GM21825 (cell line): ENCODE results near the gene TFPI.
"Not testable (repeated sequence)": the region's sequence is repeated elsewhere in the genome, so short reads cannot be mapped to it uniquely, and the experiment has no call there.

ENCODE experiments used
- ATAC-seq: cut with Tn5 transposase; IDR thresholded peaks from one replicate; pipeline ENCODE4 v1.9.1; 2021; ENCODE audit warnings: mild to moderate bottlenecking, moderate library complexity; ENCODE audit not compliant: unreplicated experiment

Gene TFPI

DNA sequence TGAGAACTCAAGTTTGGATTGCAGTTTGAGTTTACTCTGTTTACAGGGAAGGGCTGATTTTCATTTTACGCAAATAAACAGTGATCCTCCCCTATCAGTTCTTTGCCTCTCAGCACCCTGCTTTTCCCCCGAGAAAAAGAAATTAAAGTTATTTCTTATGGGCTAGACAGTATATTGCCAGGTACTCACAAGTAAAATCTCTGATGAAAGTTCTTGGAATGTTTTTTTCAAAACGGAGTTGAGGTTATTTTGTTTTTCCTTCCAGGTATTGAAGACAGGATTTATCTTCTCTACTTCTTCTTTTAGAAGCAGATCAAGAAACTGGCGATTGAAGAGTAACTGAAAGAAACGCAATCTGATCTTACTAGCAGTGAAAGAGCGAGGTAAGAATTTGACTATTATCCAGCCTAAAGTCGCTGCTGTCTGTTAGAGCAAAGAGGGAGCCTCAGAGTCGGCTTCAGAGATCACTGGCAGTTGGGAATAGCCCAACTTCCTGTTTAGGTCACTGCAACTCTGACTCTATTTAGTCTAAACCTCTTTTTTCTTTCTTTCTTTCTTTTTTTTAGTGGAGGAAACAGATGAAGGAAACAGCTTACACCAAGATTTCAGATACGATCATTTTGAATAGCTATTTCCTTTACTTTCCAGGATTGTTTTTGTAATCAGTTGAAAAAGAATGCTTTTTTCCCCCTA, at the start of gene TFPI:
TSS of gene TFPI (minus strand) at position 425 of the 693 bp plus-strand sequence. CDS start 50,667 bp downstream, outside the sequence.
- ATAC-seq = no peak

DNA sequence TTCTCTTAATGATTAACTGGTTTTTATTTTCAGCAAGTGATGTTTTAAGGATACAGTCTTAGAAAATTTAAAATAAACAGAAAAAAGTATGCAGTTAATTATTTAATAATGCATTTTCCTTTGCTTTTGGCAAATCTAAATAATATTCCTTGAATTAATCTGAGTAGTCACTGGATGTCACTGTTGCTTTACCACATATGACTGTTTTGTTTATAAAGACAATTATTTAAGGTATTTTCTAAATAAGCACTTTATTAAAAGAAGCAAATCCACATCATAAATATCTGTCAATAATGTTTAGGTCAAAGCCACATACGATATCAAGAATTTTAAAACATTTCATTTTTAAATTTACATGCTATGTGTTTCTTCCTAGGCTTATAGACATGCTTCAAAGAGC, 40.6 kb upstream of the TFPI start:
- no peak for ATAC-seq

DNA sequence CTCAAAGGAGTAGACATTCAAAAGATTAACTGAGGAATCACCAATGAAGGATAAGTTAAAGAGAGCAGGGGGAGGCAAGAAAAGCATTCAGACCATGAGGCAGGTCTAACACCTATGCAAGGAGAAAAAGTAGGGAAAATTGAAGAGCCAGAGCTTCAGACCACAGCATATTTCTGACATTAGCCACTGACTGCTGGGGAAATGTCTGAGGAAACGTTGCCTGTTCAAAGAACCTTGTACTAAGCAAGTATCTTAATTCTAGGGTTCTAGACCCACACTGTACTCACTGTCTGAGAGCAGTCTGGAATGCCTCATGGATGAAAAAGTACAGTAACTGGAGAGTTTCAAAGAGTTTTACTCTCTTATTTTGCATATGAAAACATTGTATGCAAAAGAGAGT, 39.5 kb upstream of the TFPI start:
- ATAC-seq = no peak

DNA sequence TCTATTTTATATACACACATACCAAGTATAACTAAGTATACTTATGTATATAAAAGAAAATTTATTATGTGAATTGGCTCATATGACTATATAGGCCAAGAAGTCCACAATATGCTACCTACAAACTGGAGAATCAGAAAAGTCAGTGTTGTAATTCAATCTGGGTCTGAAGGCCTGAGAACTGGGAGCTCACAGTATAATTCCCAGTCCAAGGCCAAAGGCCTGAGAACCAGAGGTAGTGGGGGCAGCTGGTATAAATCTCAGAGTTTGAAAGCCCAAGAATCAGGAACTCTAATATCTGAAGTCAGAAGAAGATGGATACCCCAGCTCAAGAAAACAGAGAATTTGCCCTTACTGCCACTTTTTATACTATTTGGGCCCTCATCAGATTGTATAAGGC, 38.9 kb upstream of the TFPI start:
- ATAC-seq = no peak

DNA sequence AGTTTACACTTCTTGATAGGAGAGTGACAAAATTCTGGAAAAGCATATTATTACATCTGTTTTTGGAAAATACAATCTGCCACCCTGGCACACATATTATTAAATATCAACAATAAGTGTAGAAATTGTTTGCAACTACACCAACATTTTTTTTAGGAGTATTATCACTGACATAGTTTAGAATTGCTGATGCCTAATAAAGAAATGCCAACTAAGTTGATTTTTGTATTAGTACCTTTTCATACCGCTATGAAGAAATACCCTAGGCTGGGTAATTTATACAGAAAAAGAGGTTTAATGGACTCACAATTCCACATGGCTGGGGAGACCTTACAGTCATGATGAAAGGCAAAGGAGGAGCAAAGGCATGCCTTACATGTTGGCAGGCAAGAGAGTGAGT, 35.9 kb upstream of the TFPI start:
- no peak for ATAC-seq

DNA sequence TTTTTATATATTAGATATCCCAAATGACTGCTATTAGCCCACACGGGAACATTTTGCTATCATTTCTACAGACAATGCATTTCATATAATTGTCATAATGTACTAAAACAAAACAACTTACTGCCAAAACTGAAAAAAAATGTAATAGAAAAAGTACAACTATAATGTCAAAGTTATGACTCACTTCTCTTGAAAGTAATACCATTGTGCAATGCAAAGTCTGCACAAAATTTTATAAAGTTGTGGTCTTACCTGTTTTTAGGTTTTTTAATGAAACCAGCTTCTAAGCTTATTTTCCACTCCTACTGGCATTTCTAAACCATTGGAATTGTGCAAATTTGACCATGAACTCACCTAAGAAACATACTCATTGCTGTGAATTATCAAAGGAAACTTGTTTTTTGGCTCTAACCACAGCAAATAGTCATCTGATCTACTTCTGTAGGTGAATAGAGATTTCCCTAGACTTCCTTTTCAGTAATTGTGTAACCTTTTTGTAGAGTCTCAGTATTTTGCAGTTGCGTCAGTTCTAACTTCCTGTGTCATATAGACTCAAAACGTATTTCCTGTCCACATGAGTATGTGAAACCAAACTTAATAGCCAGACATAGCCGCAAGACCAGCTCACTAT, 31.9 kb upstream of the TFPI start:
- ATAC-seq = no peak

DNA sequence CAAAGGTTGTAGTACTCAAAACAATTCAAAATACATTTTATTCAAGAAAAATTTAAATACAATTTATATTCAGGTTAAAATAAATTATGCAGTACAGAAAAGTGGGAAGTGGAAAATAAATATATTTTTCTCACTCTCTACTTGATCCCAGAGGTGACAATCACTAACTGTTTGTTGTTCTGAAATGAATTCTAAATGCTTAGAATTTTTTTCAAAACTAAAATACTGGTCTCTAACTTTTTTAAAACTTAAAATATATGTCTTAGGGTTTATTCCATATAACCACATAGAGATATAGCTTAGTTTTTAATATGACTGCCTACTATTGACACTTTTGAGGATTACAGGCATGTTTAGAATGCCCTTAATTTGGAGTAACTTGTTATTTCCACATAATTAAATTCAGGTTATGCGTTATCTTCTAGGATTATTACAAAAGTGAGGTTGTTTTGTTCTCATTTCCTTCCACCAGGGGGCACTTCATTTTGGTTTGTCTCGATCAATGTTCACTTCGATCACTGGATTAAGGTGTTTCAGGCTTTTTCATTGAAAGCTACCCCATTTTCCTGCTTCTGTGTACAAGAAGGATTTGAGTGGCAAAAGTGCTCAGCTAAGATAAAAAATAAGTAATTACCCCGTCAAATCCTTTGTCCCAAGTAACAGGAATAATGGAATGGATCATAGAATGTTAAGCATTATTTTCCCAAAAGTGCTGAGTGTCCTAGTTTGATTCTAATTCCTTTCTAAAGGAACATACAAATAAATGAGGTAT, 27.1 kb upstream of the TFPI start:
- ATAC-seq = peak; percentile 58

DNA sequence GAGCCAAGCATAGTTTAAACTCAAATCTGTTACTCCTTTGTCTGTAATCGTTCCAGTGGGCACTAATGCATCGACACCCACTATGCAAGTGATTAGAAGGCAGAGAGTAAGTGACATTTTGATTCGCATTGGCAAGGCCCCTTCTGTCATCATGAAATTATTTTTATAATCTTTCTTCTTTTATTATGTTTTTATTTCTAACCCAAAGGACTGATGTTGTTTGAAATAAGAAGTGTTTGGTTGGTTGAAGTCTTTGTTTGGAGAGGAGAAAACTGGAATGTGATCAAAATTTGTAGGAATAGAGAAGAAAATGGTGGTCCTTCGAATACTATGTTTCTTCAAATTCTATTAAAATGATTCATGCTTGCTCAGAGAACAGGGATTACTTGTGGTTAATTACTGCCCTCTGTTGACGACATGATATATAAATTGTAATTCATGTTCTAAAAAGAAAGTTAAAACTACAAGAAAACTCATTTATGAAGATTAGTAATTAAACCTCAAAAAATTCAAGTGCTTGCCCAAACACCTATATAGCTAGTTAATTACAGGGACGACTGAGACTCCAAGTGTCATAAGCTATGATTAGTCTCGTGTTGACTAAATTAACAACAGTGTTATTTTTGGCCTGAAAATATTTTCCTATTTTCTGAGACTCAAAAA, 26.4 kb upstream of the TFPI start:
- peak; percentile 46 for ATAC-seq

DNA sequence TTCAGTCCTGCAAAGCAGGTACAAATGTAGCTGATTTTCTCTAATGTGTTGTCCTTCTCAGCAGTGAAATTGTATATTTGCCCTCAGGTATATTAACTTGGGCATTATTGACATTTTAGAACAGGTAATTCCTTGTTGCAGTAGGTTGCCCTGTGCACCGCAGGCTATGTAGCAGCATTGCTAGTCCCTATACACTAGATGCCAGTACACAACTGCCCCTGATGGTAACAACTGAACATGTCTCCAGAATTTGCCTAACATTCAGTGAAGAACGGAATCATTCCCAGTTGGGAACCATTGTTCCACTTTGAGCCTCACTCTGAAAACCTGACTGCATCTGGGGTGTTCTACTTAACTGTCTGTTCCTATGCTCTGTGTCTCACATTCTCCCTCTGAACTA, 23.1 kb upstream of the TFPI start:
- ATAC-seq = no peak

DNA sequence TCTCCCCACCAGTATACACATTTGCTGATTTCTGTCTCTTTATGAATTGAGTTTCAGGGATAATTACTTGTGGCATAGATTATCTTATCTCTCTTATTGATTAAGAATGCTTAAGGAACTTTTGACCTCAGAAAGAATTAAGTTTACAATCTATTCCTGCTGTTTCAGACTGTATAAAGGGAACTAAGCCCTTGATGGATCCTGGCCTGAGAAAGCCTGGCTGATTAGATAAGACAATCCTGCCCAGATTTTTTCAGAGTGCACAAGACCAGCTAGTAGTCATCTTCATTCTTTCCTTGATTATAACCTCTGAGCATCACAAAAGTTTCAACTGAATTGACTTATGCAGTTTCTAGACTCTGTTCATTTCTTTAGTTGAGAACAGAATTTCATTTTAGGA, 22.7 kb upstream of the TFPI start:
- ATAC-seq = no peak

DNA sequence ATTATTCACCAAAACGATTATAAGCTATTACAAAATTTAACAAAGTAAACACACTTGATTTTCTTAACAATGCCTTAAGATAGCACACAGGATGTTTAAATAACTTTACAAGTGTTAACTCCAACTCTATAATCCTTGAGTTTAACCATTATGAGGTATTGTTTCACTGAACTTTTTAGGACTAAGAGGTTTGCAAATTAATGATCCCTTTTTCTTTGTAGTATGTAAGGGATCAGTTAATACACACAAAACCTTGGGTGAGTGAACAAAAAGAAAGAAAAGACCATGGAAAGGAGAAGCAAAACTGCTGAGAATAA, 21.5 kb upstream of the TFPI start:
- ATAC-seq = no peak

DNA sequence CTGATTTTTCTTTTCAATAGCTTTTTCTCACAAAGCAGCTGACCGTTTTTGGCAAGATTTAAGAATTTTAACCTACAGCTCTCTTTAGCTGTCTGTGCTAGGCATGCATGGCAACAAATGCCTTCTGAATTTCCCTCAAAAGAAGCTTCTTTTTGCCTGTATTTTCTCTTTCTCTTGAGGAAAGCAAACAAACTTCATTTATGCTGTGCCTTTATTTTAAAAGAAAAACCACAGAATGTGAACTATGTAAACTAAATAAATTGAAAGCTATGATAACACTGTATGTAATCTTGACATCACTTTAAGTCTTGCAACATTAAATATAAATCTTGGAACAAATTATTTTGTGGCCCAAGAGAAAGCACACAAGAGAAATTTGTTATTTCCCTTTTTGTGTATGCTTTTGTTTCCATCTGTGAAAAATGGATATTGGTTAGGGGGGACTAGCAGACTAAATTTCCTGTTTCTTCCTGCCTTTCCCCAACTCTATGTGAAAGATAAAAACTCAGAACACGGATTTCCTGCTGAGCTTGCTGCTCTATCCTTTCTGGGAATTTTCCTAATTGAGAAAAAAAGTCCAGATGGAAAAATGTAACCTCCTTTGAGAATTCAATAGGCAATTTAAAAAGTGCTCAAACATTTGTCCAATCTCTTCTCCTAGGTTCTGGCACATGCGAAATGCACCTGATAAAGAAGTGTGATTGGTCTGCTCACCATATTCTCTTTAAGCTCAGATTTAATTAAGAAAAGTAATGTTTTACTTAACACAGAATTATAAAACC, 20.9 kb upstream of the TFPI start:
- ATAC-seq = no peak

DNA sequence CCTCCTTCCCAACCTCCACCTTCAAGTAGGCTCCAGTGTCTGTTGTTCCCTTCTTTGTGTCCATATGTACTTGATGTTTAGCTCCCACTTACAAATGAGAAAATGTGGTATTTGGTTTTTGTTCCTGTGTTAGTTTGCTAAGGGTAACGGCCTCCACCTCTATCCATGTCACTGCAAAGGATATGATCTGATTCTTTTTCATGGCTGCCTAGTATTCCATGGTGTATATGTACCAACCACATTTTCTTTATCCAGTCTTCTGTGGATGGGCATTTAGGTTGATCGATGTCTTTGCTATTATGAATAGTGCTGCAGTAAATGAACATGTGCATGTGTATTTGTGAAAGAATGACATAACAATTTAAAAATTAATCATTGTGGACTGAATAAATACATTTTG, 19.5 kb upstream of the TFPI start:
- no peak for ATAC-seq

DNA sequence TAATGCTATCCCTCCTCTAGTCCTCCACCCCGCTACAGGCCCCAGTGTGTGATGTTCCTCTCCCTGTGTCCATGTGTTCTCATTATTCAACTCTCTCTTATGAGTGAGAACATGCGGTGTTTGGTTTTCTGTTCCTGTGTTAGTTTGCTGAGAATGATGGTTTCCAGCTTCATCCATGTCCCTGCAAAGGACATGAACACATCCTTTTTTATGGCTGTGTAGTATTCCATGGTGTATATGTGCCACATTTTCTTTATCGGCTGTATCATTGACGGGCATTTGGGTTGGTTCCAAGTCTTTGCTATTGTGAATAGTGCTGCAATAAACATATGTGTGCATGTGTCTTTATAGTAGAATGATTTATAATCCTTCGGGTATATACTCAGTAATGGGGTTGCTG, 17.8 kb upstream of the TFPI start:
- not testable (repeated sequence) for ATAC-seq

DNA sequence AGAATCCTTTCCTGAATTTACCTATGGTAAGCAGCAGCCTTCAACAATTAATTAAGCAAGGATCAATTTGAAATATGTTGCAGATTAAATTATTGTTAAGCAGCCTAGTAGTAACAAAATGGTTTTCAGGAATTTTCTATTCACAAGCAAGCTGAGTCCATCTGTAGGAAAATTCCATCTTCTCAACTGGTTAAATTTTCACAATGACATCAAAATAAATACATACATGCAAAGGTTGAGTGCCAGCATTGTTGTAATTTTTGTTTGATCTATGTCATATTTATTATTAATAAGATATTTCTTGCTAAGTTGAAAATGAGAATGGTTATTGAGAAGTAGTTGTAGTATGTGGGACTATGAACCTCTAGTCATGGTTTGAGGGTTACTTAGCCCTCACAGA, 15.3 kb upstream of the TFPI start:
- ATAC-seq = no peak

DNA sequence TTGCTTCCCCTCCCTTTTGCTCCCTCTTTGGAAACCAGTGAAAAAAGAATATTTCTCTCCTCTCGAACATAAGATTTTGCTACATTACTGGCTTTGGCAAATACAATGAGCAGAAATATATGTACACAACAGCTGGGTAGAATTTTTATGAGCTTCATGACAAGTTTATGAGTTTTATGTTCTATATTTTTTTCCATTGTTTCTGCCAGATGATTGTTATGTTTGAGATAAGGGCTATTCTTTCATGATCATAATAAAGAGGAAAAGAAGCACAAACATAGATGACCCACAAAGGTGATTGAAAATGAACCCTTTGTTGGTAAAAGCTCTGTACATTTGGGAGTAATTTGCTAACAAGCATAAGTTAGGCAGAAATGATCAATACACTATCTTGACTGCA, 14.8 kb upstream of the TFPI start:
- ATAC-seq = no peak

DNA sequence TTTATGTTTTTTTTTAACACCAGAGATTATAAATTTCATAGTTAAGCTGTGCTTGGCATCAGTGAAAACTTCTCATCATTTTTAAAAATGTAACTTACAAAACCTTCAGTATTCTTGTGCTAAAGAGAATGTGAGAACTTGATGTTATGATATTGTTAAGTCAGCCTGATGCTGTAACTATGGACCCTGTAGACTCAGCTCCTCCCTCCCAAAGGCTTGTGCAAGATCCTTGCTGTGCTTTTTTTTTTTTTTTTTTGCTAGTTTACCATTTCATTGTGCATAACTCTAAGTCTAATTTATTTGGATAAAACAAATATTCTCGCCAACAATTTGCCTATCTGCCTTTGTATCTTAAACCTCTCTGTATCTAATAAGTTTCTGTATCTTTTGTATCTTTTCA, 12.9 kb upstream of the TFPI start:
- ATAC-seq = no peak

DNA sequence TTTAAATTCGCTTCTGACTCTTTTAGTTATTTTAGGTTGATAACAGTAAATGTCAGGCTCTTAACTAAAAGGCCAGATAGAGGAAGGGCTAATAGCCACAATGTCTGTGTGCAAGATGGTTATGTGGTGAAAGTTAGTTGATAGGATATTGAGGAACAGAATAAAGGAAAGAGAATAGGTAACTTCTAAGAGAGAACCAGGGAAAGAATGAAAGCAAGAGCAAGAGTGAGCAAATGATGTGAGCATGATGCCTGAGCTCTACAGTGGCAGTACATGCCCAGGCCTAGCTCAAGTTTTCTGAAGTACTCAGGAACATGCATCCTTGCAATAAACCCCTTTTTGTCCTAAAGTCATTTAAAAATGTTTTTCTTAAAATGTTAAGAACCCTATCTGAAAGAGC, 12.5 kb upstream of the TFPI start:
- ATAC-seq = no peak

DNA sequence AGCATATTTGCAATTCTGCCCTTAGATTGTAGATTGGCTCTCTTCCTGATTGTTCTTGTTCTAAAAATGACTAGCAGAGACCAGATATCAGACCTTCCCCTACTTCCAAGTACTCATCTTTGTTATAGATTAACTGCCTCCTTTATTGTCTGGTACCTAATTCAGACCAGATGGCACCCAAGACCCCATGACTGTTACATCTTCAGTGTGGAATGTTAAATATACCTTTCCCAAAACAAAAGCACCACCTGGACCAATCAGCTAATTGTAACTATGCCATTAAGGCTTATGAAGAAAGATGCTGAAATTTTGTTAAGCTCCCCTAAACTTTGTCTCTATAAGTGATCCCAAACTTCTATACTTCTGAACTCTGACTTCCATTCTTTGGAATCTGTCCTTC, 12.0 kb upstream of the TFPI start:
- ATAC-seq = no peak

DNA sequence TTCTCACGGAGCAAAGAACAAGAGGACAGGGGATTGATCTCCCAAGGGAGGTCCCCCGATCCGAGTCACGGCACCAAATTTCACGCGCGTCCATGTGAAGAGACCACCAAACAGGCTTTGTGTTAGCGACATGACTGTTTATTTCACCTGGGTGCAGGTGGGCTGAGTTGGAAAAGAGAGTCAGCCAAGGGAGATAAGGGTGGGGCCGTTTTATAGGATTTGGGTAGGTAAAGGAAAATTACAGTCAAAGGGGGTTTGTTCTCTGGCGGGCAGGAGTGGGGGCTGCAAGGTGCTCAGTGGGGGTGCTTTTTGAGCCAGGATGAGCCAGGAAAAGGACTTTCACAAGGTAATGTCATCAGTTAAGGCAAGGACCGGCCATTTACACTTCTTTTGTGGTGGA, 11.4 kb upstream of the TFPI start:
- not testable (repeated sequence) for ATAC-seq

DNA sequence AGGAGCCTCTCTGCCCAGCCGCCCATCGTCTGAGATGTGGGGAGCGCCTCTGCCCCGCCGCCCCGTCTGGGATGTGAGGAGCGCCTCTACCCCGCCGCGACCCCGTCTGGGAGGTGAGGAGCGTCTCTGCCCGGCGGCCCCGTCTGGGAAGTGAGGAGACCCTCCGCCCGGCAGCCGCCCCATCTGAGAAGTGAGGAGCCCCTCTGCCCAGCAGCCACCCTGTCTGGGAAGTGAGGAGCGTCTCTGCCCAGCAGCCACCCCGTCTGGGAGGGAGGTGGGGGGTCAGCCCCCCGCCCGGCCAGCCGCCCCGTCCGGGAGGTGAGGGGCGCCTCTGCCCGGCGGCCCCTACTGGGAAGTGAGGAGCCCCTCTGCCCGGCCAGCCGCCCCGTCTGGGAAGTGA, 2.3 kb upstream of the TFPI start:
- not testable (repeated sequence) for ATAC-seq
